ENCODE measurements around the gene CIAPIN1.

The CIAPIN1 gene

GRCh38 chr16:57475711-57476339, 28.6 kb upstream of the CIAPIN1 start:
- no peak overlapping the region for H3K4me3 ChIP-seq (replicated peaks; ENCODE audit: insufficient read depth, low read length)
- peaks cover 8% of the 10 kb centered on the region for H3K27me3 ChIP-seq (ENCODE audit: insufficient read depth, poor library complexity, severe bottlenecking)
- no peak overlapping the region for H3K27ac ChIP-seq (replicated peaks)
- TF ChIP-seq GABPA (IDR thresholded peaks at IDR 0.05; ENCODE audit: low read depth) (no peak), CTCF (IDR thresholded peaks at IDR 0.05; ENCODE audit: insufficient read depth, low read length) (peak; percentile 72)
- DNase-seq (ENCODE audit: low read depth in 1 of 2, low spot score in 1 of 2) = peak; percentile 51 to 87

GRCh38 chr16:57474671-57475661, 27.8 kb upstream of the CIAPIN1 start:
- no peak for TF ChIP-seq REST (IDR thresholded peaks at IDR 0.05; ENCODE audit: insufficient replicate concordance, low read depth)
- no peak for TF ChIP-seq SPI1 (IDR thresholded peaks at IDR 0.05; ENCODE audit: borderline replicate concordance, low read depth)
- no peak for DNase-seq (ENCODE audit: low read depth in 1 of 2, low spot score in 1 of 2)
- Histone ChIP-seq H3K4me3 (replicated peaks; ENCODE audit: insufficient read depth, low read length) (no peak overlapping the region), H3K27me3 (ENCODE audit: insufficient read depth, poor library complexity, severe bottlenecking) (peaks cover 7% of the 10 kb centered on the region), H3K27ac (replicated peaks) (no peak overlapping the region)

GRCh38 chr16:57473906-57474305, 26.7 kb upstream of the CIAPIN1 start:
- Histone ChIP-seq H3K27ac (replicated peaks) (no peak overlapping the region), H3K27me3 (ENCODE audit: insufficient read depth, poor library complexity, severe bottlenecking) (no peaks in the 10 kb centered on the region), H3K4me3 (replicated peaks; ENCODE audit: insufficient read depth, low read length) (no peak overlapping the region)
- no peak for TF ChIP-seq CTCF (IDR thresholded peaks at IDR 0.05; ENCODE audit: insufficient read depth, low read length)
- no peak for TF ChIP-seq REST (IDR thresholded peaks at IDR 0.05; ENCODE audit: insufficient replicate concordance, low read depth)
- no peak for TF ChIP-seq SPI1 (IDR thresholded peaks at IDR 0.05; ENCODE audit: borderline replicate concordance, low read depth)
- no peak for TF ChIP-seq POLR2AphosphoS5 (IDR thresholded peaks at IDR 0.05; ENCODE audit: low read depth)
- no peak for TF ChIP-seq GABPA (IDR thresholded peaks at IDR 0.05; ENCODE audit: low read depth)
- DNase-seq (ENCODE audit: low read depth in 1 of 2, low spot score in 1 of 2) = no peak

- H3K27me3 ChIP-seq (ENCODE audit: insufficient read depth, poor library complexity, severe bottlenecking) = no peaks in the 10 kb centered on the region
- DNase-seq (ENCODE audit: low read depth in 1 of 2, low spot score in 1 of 2) = no peak
- no peak overlapping the region for H3K4me3 ChIP-seq (replicated peaks; ENCODE audit: insufficient read depth, low read length)
- no peak overlapping the region for H3K27ac ChIP-seq (replicated peaks)
- TF ChIP-seq SPI1 (IDR thresholded peaks at IDR 0.05; ENCODE audit: borderline replicate concordance, low read depth) (no peak), GABPA (IDR thresholded peaks at IDR 0.05; ENCODE audit: low read depth) (no peak), CTCF (IDR thresholded peaks at IDR 0.05; ENCODE audit: insufficient read depth, low read length) (no peak), REST (IDR thresholded peaks at IDR 0.05; ENCODE audit: insufficient replicate concordance, low read depth) (no peak), POLR2AphosphoS5 (IDR thresholded peaks at IDR 0.05; ENCODE audit: low read depth) (no peak)
Observed at GRCh38 chr16:57473176-57473840, 26.1 kb upstream of the CIAPIN1 start.
